Activated B cell treated with CpG ODN at 0.5 μM for 24 hours (primary cell): Measurements from ENCODE around the gene SPAG6. TPM values are rescaled to one million over a fixed set of nuclear protein-coding genes. Genes with fewer than 3 reads are reported as not detected.

Experiments used
- ATAC-seq: fragments of 200-7000 bp; cut with Tn5 transposase; one replicate; pipeline ENCODE4 v1.10.0; 2021; ENCODE audit warnings: low read depth, mild to moderate bottlenecking, moderate library complexity
- CTCF ChIA-PET: fragments of 350-600 bp; sonication (Branson Sonifier 250); formaldehyde crosslinking; loops from one replicate; lab custom pipeline; 2021; ENCODE audit warnings: antibody characterized with exemption; lab: Charles Lee
- POLR2A ChIA-PET: fragments of 350-600 bp; sonication (Branson Sonifier 250); formaldehyde crosslinking; loops from one replicate; lab custom pipeline; 2021; ENCODE audit warnings: antibody characterized with exemption; lab: Charles Lee
- DNase-seq: peaks from one replicate; pipeline ENCODE4 v3.0.0; 2022
- H3K27ac Mint-ChIP-seq: one replicate; pipeline ENCODE4 v1.8.0; 2020; ENCODE audit warnings: mixed read lengths
- H3K27me3 Mint-ChIP-seq: one replicate; pipeline ENCODE4 v1.8.0; 2021; ENCODE audit warnings: mixed read lengths
- H3K36me3 Mint-ChIP-seq: one replicate; pipeline ENCODE4 v1.8.0; 2021; ENCODE audit warnings: low read depth, mixed read lengths
- H3K4me1 Mint-ChIP-seq: one replicate; pipeline ENCODE4 v1.8.0; 2021; ENCODE audit warnings: mixed read lengths
- H3K4me3 Mint-ChIP-seq: one replicate; pipeline ENCODE4 v1.8.0; 2020; ENCODE audit warnings: mild to moderate bottlenecking, mixed read lengths
- H3K9me3 Mint-ChIP-seq: one replicate; pipeline ENCODE4 v1.8.0; 2020; ENCODE audit warnings: mixed read lengths
- intact Hi-C: fragments of 100-400 bp; cut with micrococcal nuclease; formaldehyde crosslinking; loops from one replicate; pipeline ENCODE4 v1.15.1; 2024
- total RNA-seq: library from RNA; stranded (reverse); gene quantifications from 2 replicates; pipeline ENCODE4 v1.2.3, GENCODE V29; 2022
- TF ChIP-seq, protein P1 (sequence below): fragments of 200-600 bp; IDR thresholded peaks from one replicate; pipeline ENCODE4 v1.8.0; 2022; ENCODE audit warnings: antibody characterized with exemption, mild to moderate bottlenecking

The SPAG6 gene
- total RNA-seq, 1 donor from 2014 or later: 0.62 TPM

DNA sequence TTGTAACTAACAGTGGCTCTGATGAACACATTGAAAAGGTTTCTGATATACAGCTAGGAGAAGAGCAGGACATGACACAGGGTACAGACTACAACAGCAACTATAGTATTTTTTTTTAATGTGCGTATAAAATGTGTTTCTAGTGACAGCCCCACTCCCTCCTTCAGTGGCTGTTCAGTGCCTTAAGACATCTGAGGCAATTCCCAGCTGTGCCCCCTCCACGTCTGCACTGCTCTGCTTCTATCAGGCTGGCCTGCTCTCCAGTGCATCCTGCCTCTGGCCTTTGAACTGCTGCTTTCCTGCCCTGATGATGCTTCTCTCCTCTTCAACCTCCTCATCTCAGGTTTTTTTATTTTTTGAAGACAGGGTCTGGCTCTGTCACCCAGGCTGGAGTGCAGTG lies 111.2 kb downstream of the SPAG6 start:
- Mint-ChIP-seq H3K36me3 (no peaks in the 10 kb centered on the region), H3K4me3 (no peak overlapping the region), H3K27ac (no peak overlapping the region), H3K9me3 (peaks cover 3% of the 10 kb centered on the region), H3K27me3 (no peaks in the 10 kb centered on the region), H3K4me1 (peaks cover 36% of the 10 kb centered on the region)
- CTCF ChIA-PET: no interaction called here
- POLR2A ChIA-PET: interaction anchor here (1.0 to 5.9 kb wide), 2 partner anchors 19 to 134 kb away, joined by 4 to 86 read pairs; no protein-coding TSS in a partner anchor
- DNase-seq (no peak), ATAC-seq (no peak)
- intact Hi-C loops: no loop called here
- TF ChIP-seq, protein P1, sequence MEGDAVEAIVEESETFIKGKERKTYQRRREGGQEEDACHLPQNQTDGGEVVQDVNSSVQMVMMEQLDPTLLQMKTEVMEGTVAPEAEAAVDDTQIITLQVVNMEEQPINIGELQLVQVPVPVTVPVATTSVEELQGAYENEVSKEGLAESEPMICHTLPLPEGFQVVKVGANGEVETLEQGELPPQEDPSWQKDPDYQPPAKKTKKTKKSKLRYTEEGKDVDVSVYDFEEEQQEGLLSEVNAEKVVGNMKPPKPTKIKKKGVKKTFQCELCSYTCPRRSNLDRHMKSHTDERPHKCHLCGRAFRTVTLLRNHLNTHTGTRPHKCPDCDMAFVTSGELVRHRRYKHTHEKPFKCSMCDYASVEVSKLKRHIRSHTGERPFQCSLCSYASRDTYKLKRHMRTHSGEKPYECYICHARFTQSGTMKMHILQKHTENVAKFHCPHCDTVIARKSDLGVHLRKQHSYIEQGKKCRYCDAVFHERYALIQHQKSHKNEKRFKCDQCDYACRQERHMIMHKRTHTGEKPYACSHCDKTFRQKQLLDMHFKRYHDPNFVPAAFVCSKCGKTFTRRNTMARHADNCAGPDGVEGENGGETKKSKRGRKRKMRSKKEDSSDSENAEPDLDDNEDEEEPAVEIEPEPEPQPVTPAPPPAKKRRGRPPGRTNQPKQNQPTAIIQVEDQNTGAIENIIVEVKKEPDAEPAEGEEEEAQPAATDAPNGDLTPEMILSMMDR: no peak

DNA sequence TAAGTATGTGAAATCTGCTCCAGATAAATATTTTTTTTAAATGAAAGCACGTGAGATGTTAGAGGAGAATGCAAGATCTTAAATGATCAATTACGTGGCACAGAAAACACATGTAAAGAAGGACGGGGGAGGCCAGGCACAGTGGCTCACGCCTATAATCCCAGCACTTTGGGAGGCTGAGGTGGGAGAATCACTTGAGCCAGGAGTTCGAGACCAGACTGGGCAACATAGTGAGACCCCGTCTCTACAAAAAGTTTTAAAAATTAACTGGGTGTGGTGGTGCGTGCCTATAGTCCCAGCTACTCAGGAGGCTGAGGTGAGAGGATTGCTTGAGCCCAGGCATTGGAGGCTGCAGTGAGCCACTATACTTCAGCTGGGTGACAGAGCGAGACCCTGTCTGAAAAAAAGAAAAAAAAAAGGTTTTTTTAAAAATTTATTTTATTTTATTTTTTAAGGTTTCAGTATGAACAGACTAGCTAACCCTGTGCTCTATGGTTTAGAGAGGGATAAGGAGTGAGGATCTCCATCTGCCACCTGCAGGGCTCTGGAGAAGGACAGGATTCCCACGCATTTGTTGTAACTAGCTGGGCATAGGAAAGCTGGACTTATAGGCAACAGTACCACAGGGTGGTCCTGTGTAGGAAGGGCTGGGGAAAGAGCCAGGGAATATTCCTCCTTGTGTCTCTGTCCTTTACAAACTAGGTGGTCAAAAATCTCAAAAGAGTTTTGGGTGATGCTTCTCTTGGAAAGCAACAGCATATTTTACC lies 113.2 kb downstream of the SPAG6 start:
- peaks cover 3% of the 10 kb centered on the region for H3K9me3 Mint-ChIP-seq
- ATAC-seq (no peak), DNase-seq (no peak)
- H3K4me1 Mint-ChIP-seq: peaks cover 36% of the 10 kb centered on the region
- ChIA-PET POLR2A (interaction anchor here (1.3 kb wide), 1 partner anchor 22 kb away, joined by 4 read pairs; no protein-coding TSS in a partner anchor), CTCF (no interaction called here)
- intact Hi-C loops: no loop called here
- no peak overlapping the region for H3K27ac Mint-ChIP-seq
- no peak overlapping the region for H3K4me3 Mint-ChIP-seq
- TF ChIP-seq, protein P1: no peak
- H3K36me3 Mint-ChIP-seq: no peaks in the 10 kb centered on the region
- no peaks in the 10 kb centered on the region for H3K27me3 Mint-ChIP-seq

DNA sequence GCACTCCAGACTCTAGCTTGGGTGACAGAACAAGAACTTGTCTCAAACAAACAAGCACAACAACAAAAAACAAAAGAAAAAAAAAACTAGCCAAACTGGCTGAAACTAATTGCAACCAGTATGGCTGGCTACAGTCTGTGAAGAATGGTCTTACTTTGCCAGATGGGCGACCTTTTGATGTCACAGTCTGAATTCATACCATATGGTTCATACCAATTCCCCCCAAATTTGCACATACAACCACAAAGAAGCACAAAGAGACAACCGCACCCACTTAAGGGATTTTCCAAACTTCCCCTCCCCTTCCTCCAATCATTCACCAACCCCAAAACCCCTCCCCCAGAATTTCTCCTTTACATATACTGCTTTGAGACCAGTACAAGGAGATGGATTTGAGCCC lies 114.2 kb downstream of the SPAG6 start:
- POLR2A ChIA-PET: interaction anchor here (1.3 to 1.8 kb wide), 2 partner anchors 22 to 23 kb away, joined by 4 to 8 read pairs; no protein-coding TSS in a partner anchor
- Mint-ChIP-seq H3K27me3 (no peaks in the 10 kb centered on the region), H3K4me1 (peaks cover 36% of the 10 kb centered on the region), H3K36me3 (no peaks in the 10 kb centered on the region), H3K9me3 (peaks cover 3% of the 10 kb centered on the region), H3K4me3 (no peak overlapping the region), H3K27ac (no peak overlapping the region)
- CTCF ChIA-PET: no interaction called here
- ATAC-seq (peak; percentile 32), DNase-seq (no peak)
- intact Hi-C loops: no loop called here
- TF ChIP-seq, protein P1: no peak

DNA sequence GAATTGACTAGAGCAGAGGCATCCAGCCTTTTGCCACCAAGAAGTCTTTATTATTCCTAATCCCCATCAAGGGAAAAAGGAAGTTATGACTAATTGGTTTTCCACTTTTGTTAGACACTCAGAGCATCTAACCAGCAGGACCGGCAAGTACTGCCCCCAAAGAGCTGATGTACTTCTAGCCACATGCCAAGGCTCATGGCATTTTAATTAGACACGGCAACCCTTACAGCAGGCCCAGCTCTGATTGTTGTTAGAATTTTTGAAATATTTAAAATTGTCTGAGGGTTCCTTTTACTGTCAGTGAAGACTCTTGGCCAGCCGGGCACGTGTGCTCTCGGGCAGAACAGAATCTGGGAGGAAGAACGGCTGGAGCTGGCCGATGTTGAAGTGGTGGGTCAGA lies 114.8 kb downstream of the SPAG6 start:
- CTCF ChIA-PET: no interaction called here
- H3K4me3 Mint-ChIP-seq: no peak overlapping the region
- H3K27ac Mint-ChIP-seq: no peak overlapping the region
- TF ChIP-seq, protein P1: no peak
- ATAC-seq: no peak
- DNase-seq: no peak
- no peaks in the 10 kb centered on the region for H3K27me3 Mint-ChIP-seq
- intact Hi-C loops: no loop called here
- H3K36me3 Mint-ChIP-seq: no peaks in the 10 kb centered on the region
- peaks cover 35% of the 10 kb centered on the region for H3K4me1 Mint-ChIP-seq
- POLR2A ChIA-PET: interaction anchor here (0.6 to 1.8 kb wide), 2 partner anchors 23 to 532 kb away, joined by 4 to 8 read pairs; no protein-coding TSS in a partner anchor
- H3K9me3 Mint-ChIP-seq: peaks cover 3% of the 10 kb centered on the region
